ENCODE results near the gene KIF26B. TPM values are rescaled to one million over a fixed set of nuclear protein-coding genes. Genes with fewer than 3 reads are reported as not detected.

Gene KIF26B
- total RNA-seq, 2 donors from 2014 or later, result 0.30 to 0.35 TPM

DNA sequence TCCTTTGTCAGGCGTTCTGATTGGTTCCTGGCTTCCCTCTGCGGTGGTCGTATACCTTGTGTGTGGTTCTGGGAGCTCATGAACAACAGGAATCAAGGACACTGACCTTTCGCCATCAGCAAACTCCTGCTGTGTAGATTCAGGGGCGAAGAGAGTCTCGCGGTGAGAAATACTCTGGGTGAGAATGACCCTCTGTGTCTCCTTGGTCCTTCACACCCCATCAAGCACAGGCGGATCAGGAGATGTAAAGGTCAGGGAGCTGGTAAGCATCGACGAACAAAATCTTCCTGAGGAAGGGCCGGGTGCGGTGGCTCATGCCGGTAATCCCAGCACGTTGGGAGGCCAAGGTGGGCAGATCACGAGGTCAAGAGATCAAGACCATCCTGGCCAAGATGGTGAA, 207.2 kb downstream of the KIF26B start:
- no peak overlapping the region for H3K4me3 ChIP-seq
- DNase-seq, result no peak
- TF ChIP-seq, protein P1, sequence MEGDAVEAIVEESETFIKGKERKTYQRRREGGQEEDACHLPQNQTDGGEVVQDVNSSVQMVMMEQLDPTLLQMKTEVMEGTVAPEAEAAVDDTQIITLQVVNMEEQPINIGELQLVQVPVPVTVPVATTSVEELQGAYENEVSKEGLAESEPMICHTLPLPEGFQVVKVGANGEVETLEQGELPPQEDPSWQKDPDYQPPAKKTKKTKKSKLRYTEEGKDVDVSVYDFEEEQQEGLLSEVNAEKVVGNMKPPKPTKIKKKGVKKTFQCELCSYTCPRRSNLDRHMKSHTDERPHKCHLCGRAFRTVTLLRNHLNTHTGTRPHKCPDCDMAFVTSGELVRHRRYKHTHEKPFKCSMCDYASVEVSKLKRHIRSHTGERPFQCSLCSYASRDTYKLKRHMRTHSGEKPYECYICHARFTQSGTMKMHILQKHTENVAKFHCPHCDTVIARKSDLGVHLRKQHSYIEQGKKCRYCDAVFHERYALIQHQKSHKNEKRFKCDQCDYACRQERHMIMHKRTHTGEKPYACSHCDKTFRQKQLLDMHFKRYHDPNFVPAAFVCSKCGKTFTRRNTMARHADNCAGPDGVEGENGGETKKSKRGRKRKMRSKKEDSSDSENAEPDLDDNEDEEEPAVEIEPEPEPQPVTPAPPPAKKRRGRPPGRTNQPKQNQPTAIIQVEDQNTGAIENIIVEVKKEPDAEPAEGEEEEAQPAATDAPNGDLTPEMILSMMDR (IDR thresholded peaks at IDR 0.05), result no peak
- intact Hi-C loops (cut with DNase I), result no loop called here
- no peaks in the 10 kb centered on the region for H3K4me1 ChIP-seq
- no peaks in the 10 kb centered on the region for H3K36me3 ChIP-seq
- H3K27me3 ChIP-seq, result no peaks in the 10 kb centered on the region
- H3K9me3 ChIP-seq, result no peaks in the 10 kb centered on the region
- no peak overlapping the region for H3K27ac ChIP-seq
- no peak overlapping the region for H3K9ac ChIP-seq (ENCODE audit: low read depth in 2 of 2, low read length in 2 of 2)

DNA sequence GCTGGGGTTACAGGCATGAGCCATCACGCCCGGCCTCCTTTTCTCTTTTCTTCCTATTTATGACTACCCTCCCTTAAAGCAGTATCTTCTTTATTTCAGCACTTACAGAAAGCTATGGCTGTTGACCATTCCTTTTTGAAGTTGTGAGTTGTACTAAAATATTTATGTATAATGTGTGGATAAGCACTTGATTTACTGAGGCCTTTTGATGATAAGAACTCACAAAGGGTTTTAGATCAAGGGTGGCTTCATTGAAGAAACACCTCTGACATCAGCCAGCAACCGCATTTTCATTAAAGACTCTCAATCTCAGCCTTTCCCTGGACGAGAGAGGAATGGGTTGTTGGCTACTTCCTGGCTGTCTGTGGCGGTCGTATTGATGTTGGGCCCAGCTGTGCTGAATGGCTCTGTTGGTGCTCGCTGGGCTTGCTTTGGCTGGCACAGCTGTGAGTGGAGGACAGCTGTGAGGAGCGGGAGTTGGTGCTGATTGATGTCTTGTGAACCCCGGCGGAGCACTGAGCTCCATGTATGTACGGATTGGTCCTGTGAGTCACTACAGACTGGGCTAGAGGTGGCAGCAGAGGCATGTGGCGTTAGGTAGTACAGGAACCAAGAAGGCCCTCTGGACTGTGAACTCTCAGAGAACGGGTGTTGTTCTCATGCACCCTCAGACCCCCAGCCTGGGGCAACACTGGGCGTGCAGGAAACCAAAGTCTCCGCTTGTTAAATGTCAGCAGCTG, 208.8 kb downstream of the KIF26B start:
- TF ChIP-seq, protein P1 (IDR thresholded peaks at IDR 0.05), result no peak
- no peak for DNase-seq

DNA sequence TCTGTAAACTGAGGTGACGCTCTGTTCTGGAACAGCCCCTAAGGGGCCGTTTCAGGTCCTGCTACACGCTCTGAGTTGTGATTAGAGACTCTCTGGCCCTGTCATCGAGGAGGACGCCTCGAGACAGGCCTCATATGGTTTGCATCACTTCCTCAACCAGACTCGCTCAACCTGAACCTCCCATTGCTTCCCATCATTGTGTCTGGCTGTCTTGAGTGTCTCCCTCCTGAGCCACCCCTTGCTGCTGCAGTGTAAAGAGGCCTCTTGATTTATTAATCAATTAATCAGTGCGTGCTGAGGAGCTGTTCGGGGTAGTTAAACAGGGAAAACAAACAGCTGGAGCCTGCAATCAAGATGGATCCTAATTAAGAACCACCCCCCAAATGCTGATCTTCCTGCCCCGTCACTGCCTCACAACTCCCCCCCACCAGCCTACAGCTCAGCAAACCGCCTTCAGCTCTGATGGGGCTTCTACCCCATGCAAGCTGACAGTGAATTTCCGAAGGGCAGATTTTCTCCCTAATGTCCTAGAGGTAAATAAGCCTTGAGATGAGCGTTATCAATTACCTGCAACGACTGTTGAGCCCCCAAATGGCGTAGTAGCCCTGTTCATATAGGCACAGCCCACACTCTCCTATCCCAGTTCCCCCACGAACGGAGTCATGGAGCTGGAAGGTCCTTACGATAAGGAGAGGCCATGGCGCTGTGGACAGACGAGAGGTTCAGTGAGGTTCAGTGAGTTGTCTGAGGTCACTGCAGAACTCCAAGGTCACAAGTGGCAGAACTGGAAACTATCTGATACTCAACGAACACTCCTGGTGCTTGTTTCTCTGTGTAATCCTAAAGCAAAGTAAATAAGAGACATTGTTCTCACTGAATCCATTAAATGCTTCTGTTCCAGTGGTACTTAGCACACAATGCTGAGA, 210.6 kb downstream of the KIF26B start:
- H3K4me1 ChIP-seq, result no peaks in the 10 kb centered on the region
- no peaks in the 10 kb centered on the region for H3K9me3 ChIP-seq
- H3K4me3 ChIP-seq, result no peak overlapping the region
- no peak for DNase-seq
- no peaks in the 10 kb centered on the region for H3K27me3 ChIP-seq
- H3K27ac ChIP-seq, result no peak overlapping the region
- intact Hi-C loops (cut with DNase I), result no loop called here
- TF ChIP-seq, protein P1 (IDR thresholded peaks at IDR 0.05), result no peak
- no peaks in the 10 kb centered on the region for H3K36me3 ChIP-seq
- H3K9ac ChIP-seq (ENCODE audit: low read depth in 2 of 2, low read length in 2 of 2), result no peak overlapping the region

More for the DNA sequence above, 208.8 kb downstream of the KIF26B start:
- H3K4me1 ChIP-seq, result no peaks in the 10 kb centered on the region
- no peaks in the 10 kb centered on the region for H3K9me3 ChIP-seq
- no peaks in the 10 kb centered on the region for H3K27me3 ChIP-seq
- no peak overlapping the region for H3K4me3 ChIP-seq
- no peaks in the 10 kb centered on the region for H3K36me3 ChIP-seq
- no peak overlapping the region for H3K27ac ChIP-seq
- no peak overlapping the region for H3K9ac ChIP-seq (ENCODE audit: low read depth in 2 of 2, low read length in 2 of 2)
- intact Hi-C loops (cut with DNase I), result no loop called here

DNA sequence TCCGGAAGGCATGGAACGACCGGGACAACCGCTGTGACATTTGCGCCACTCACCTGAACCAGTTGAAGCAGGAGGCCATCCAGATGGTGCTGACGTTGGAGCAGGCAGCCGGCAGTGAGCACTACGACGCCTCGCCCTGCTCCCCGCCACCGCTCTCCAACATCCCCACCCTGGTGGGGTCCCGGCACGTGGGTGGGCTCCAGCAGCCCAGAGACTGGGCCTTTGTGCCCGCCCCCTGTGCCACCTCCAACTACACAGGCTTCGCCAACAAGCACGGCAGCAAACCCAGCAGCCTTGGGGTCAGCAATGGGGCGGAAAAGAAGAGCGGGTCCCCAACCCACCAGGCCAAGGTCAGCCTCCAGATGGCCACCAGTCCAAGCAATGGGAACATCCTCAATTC, 212.1 kb downstream of the KIF26B start:
- no peak for DNase-seq
- no peaks in the 10 kb centered on the region for H3K4me1 ChIP-seq
- intact Hi-C loops (cut with DNase I), result no loop called here
- H3K4me3 ChIP-seq, result no peak overlapping the region
- no peaks in the 10 kb centered on the region for H3K27me3 ChIP-seq
- TF ChIP-seq, protein P1 (IDR thresholded peaks at IDR 0.05), result no peak
- H3K27ac ChIP-seq, result no peak overlapping the region
- no peaks in the 10 kb centered on the region for H3K9me3 ChIP-seq
- no peaks in the 10 kb centered on the region for H3K36me3 ChIP-seq
- no peak overlapping the region for H3K9ac ChIP-seq (ENCODE audit: low read depth in 2 of 2, low read length in 2 of 2)

DNA sequence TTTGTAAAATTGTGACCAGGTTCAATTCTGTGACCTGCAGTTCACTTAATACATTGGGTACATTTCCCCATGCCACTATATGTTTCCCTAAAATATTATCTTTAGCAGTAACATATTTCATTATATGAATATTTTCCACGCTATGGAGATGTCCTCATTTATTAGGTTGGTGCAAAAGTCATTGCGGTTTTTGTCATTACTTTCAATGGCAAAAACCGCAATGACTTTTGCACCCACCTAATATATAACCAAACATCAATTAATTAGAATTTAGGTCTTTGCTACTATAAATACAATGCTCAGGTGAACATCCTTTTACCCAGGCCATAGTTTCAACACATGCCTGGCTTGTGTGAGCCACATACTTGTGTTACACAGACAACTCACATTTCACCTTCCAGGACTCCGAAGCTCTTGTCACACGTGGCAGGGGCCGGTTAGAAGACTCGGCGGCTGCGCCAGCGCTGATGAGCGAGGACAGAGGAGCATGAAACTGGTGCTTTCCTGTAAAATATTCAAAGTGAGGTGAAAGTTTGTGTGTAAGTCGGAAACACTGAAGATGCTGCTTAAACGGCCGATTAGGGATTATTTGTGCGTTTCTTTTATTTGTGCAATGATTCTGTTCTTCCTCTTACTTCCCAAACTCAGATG, 215.5 kb downstream of the KIF26B start:
- Histone ChIP-seq H3K36me3 (no peaks in the 10 kb centered on the region), H3K27ac (no peak overlapping the region), H3K4me3 (no peak overlapping the region), H3K9me3 (no peaks in the 10 kb centered on the region), H3K9ac (ENCODE audit: low read depth in 2 of 2, low read length in 2 of 2) (no peak overlapping the region), H3K27me3 (no peaks in the 10 kb centered on the region), H3K4me1 (no peaks in the 10 kb centered on the region)
- intact Hi-C loops (cut with DNase I), result loop anchor here (10.0 kb wide), 1 partner anchor 215 kb away; the partner anchor contains the start of gene KIF26B
- DNase-seq, result no peak
- TF ChIP-seq, protein P1 (IDR thresholded peaks at IDR 0.05), result no peak
